NCI-H82 (cell line): ENCODE results near the gene IGSF3.

ENCODE experiments used
- DNase-seq: peaks from one replicate; lab custom pipeline; 2025; lab: John Stamatoyannopoulos, UW

Gene IGSF3

DNA sequence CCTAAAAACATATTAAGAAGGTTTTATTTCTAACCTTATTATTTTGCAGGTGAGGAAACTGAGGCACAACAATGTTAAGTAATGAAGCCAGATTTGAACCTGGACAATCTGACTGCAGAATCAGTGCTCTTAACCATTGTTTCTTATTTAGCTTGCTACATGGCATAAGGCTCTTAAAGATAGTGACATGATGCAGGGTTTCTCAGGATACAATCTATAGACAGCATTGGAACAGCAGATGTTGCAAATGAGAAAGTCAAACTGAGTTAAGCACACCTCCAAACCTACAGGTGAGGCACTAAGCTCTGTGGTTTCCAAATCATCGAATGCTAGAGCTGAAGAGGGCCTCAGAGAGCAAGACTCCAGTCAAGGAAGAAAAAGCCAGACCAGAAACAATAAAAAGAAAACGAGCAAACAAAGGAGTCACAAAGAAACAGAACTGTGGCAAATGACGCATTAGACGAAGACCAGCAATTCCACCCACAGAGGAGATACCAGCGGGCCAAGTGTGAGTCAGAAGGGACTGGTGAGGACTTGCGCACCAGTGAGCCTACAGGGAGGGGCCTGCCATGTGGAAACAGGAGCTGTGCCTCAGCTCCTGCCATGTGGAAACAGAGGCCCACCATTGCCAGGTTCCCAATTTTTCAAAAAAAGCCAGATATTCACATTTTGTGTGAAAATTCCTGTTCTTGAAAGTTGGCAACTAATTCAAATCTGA, 111.1 kb downstream of the IGSF3 start:
- no peak for DNase-seq

DNA sequence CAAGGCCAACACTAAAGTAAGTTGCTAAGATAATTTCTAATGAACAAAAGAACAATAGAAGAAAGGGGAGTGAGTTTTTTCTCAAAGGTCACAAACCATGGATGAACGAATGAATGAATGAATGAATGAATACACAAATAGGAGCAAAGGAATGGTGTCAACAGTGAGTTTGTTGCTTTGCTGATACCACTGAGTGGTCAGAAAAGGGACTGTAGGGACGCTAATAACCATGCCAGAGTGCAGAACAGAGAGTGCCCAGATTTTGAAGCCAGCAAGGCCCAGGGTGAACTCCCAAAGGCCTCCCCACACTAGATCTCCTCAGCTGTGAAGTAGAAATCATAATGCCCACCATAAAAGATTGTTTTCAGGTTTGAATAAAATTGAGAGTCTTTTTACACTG, 112.6 kb downstream of the IGSF3 start:
- no peak for DNase-seq

DNA sequence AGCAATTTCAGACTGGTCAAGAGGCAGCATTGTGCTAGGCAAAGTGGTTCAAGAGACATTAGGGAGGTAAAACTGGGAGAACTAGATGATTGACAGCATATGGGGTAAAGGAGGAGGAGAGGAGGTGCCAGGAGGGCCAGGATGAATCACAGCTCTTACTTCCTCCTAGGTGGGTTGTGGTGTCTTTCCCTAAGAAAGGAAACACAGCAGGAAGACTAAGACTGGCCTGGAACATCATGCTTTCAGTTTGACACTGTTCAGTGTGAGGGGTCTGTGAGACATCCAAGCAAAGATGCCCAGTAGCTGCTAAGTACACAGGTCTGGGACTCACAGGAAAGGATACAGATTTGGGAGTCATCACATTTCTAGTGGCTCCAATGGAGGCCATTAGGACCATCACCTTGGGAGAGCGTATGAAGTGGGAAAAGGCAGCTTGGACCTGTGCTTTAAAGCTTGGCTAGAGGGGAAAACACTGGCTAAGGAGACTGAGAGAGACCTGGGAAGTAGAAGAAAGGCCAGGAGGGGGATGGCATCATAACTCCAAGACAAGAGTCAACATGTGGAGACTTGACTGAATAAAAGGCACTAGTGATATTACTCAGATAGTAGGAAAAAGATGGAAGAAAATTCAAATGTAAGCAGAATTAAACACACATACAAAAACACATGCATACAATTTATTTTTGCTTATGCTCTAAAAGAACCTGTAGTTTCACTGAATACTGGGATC, 114.0 kb downstream of the IGSF3 start:
- no peak for DNase-seq

DNA sequence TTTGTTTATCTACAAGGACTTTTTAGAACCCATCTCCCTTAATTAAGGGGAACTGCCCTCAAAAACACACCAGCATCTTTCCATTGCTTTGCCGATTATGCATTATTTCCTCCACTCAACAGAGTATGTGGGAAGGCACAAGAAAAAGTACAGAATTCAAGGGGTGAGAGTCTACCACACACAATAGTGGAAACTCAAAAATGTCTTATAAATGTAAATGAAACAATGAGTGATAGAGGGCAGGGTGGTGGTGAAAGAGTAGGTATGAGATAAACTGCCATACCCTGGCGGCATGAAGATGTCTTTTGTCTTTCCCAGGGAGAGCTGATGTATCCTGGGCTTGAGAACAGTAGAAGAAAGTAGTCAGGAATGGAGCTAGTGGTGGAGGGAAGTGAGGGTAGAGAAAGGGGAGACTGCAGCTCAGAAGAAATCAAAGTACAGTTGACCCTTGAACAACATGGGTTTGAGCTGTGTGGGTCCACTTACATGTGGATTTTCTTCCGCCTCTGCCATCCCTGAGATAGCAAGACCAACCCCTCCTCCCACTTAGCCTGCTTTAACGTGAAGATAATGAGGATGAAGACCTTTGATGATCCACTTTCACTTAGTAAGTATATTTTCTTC, 121.1 kb downstream of the IGSF3 start:
- DNase-seq: no peak

DNA sequence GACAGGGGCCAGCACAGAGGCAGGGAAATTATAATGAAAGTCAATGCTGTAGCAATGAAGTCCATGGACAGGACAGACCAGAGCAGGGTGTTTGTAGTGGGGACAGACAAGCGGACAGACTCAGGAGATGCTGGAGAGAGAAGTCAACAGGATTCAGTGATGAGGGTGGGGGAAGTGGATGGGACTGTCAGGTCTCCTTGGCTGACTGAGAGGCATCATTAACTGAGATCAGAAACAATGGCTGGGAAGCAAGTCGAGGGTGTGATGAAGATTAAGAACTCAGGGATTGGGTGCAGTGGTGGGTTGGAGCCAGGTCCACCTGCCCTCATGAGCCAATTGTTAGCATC, 122.2 kb downstream of the IGSF3 start:
- DNase-seq: no peak

DNA sequence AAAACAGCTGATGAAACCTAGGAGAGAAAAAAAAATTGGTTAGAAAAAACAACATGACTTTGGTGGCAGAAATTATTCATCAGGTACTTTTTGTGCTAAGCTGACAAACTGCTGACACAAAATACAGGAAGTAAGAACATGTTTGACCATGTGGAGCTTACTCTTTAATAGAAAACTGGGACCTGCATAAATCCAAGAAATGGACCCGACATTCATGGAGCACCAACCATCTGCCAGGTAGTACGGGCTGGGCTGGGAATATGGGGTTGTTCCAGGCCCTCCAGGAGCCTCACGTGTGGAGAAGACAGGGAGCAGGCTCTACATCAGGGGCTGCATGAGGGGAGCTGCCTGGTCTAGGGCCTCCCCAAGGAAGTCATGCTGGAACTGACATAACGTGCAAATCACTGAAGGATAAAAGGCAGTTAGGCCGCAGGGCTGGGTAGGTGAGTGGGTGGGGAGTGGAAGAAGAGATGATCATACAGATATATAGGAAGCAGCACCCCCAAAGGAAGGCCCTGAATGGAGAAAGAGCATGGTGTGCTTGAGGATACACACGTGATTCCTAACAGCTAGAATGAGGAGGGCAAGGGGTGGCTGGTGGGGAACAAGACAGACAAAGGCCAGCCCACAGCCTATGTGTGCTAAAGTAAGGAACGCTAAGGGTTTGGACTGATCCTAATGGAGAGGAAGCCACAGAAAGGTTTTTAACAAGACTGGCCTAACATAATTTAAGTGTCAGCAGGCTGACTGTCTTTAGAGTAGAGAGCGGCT, 122.8 kb downstream of the IGSF3 start:
- no peak for DNase-seq

DNA sequence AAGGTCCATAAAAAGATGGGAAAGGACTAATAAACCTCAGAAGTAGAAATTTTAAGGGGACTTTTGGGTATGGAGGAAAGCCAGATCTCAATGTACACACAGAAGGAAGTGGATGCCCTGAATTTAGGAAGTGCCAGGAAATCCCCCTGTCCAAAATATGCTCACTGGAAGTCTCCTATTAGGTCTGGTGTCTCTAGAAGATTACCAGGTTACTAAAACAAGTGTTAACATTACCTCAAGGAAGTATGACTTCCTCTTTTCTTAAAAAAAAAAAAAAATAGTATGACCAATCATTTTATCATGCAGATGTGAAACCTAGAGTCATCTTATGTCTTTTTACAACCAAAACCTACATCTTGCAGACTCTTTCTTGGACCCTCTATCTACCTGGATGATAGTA, 127.4 kb downstream of the IGSF3 start:
- DNase-seq: no peak

DNA sequence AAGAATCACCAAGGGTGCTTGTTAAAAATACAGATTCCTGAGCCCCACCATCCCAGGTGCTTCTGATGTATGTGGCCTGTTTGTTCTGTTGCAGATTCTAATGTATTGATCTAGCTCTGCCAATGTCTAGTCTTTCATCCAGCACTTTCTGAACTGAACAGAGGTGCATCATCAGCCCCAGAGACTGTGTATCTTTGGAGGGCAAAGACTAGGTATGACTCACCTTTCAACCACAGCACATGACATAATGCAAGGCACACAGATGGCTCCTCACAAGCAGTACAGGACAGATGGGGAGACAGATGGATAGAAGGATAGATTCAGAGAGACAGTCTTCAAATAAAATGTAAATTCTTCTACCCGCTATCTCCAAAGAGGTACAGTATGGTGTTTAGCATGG, 129.0 kb downstream of the IGSF3 start:
- peak; percentile 89 for DNase-seq

DNA sequence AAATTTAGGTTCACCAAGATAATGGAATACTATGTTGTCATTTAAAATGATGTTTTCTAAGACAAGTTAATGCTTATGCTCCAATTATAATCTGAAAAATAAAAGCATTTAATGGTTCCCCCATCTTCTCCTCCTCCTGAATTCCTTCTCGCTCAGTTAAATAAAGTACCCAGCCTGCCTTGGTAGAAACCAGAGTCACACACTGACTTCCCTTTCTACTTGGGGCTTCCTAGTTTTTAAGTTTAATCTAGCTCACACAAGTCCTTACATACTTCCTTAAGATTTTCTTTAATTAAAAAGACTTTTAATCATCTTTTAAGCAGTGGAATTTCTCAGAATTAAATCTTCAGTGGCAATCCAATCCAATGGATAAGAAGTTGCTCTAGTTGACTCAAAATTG, 129.6 kb downstream of the IGSF3 start:
- no peak for DNase-seq

DNA sequence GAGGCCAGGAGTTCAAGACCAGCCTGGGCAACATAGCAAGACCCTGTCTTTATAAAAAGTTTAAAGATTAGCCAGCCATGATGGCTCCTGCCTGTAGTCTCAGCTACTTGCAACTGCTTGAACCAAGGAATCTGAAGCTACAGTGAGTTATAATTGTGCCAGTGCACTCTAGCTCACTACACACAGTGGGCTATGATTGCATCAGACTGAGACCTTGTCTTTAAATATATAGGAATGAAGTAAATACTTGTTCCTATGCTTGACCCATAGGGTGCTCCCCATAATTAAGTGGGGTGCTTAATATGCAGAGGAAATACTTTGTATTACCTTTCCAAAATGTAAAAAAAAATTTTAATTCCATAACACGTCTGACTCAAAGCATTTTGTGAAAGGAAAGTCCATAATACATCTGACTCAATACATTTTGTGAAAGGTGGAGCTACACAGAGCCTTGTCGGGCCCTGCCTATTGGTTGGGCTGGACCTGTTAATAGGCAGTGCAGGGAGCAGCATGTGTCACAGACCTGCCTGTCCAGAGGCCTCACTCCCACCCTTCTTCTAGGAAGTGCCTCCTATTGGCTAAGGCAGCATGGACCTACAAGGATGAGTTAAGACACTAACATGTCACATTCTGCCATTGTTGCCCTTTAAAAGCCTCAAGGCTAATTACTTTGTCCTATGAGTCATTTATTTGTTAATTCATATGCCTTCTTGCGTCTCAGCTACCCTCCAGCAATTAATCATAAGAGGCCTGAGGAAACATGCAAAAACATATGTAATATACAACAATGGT, 130.3 kb downstream of the IGSF3 start:
- peak; percentile 14 for DNase-seq

DNA sequence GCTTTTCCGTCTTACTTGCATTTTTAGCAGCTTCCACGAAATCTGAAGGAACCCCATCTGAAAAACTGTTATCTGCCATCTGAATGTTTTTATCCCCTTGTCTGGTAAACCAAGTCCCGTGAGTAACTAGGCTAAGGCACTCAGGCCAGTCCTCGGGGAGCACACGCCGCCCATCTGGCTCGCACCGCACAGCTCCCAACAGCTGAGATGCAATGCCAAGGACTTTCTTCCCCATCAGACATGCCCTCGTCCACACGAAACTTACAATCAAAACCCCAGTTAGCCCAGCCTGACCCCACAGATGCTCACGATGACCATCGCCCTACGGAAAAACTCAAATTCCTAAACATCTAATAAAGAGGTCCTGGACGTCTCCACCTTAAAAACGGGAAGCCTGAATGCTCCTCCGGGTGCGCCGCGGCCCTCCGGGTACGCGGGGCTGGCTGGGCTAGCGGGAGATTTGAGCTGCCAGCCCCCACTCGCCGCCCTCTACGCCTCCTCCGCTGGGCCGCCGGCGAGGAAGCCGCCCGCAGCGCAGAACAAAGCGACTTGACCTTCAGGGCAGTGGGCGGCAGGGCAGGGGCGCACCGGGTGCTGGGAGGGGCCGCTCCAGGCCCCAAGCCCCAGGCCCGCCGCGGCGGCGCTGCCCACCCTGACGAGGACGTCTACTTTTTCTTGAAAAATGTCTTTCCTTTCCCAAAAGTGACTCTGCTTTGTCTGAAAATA, 133.4 kb downstream of the IGSF3 start:
- no peak for DNase-seq

DNA sequence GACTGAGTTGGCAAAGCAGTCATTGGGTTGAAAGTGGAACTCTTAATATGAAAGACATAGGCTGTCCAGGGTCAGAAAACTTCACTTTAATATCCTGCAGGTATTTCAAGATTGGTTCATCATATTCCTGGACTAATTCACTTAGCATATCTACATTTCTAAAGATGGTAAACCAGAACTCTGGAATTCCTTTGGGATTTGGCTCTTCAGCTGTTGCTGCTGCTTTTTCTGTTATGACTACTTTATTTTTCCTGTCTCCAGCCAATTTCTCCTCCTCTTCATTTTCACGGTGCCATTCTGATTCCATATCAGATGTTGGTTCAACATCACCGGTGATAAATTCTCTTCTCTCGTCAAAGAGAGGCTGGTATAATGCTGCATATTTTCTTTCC, 134.1 kb downstream of the IGSF3 start:
- no peak for DNase-seq

DNA sequence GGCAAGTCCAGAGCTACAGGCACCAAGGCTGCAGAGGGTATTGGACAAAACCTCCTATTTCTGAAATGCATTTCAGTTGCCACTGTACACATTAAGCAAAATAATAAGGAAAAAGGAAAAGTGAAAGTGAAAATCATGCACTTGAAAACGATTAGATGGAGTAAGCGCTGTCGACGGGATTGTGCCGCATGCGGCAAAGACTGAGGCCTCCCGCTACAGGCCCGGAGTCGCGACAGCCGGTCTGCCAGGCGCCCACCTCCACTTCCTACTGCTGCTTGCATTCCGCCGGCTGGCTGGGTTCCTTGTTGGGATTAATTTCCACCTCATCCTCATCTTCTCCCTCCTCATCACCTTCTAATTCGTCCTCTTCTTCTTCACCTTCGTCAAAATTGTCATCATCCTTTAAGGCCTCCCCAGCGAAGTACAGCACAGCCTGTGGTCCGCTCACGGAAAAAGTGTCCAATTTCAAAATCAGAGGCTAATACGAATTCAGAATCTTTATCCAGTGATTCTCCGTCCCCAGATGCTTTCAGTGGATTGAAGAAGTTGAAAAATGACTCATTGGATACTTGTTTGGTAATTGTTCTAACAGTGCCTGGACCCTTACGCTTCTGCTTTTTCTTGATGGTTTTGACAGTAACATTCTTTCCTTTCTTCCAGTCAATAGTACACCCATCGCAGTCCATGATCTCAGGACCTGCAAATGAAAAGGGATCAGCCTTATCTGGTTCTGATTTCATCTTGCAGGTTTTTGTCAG, 134.7 kb downstream of the IGSF3 start:
- DNase-seq: no peak

DNA sequence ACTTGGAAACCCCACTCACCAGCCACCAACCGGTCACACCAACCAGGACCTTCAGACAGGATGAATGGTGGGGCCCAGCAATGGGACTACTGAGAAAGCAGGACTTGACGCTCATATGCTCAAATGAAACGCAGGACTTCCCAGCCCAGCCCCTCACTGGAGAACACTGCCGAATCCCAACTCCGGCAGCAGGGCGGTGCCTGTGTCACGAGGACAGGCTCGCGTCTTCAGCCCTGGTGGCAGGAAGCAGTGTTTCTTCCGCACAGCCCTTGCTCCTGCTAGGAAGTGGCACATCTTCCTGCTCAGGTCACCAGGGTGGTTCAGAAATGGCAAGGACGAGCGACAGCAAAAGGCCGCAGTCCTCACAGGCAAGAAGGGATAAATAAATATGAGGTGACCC, 135.6 kb downstream of the IGSF3 start:
- DNase-seq: no peak

DNA sequence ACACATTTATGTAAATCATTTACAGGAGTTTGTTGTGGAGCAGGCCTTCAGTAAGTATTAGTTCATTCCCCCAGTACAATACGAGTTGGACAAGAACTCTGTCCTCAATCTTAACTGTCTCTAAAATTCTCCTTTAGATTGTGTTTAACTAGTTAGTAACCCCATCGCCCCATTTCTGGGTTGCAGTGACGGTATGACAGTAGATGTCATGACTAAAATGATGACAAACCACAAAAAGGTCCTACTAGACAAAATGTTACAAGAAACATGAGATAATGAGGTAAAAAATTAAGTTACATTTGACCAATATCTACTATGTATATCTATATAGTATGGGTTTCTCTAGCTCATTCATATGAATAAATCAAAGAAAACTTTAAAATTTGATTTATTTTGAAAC, 137.9 kb downstream of the IGSF3 start:
- no peak for DNase-seq

DNA sequence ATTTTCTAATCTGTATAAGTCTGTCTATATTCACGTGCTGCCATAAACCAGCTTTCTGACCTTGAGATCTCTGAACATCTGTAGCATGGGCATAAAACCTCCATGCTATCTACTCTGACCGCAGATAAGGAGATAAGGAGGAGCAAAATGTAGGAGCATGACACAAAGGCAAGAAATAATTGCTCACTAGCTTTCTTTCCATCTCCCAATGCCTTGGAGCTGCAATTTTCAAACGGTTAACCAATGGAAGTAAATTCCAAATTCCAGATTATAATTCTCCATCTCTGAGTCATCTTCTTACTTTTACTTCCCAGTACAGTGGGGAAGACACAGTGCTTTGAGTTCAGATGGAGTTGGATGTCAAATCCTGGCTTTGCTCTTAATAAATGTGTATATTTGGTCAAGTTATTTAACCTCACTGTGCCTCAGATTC, 138.3 kb downstream of the IGSF3 start:
- DNase-seq: no peak

DNA sequence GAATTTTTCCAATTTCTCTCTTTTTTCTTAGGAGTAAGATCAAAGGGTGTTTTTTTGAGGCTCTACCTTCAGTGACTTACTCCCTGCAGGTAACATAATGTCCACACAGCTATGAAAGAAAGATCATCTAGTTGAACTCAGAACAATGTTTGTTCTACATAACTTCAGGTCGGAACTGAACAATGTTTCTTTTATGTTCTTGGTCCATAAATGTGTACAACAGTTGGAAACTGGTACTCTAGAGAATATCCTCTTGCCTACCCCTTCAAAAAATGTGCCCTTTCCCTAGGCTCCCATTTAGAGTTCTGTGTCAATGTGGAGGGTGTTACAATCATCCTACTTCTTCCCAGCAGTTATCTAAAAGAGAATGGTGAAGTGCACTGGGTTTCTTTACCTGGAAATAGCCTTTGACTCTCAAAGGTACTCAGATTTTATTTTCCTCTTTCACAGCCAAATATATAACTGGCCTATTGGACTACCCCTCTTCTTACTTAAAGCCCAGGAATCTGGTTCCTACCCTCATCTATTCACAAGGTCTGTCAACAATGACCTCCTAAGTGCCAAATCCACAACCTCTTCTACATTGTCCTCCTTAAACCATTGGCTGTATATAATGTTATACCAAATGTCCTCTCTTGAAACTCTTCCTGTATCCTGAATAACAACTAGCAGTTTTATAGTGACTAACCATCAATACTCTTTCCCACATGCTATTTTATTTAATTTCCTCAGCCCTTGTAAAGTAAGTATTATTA, 139.0 kb downstream of the IGSF3 start:
- DNase-seq: no peak

DNA sequence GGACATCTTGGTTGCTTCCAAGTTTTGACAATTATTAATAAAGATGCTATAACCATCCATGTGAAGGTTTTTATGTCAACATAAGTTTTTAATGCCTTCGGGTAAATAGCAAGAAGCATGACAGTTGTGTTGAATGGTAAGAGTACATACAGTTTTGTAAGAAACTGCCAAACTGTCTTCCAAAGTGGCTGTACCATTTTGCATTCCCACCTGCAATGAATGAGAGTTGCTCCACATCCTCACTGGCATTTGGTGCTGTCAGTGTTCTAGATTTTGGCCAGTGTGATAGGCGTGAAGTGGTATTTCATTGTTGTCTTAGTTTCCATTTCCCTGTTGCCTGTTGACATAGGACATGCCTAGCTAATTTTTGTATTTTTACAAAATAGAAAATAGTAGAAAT, 142.1 kb downstream of the IGSF3 start:
- no peak for DNase-seq
